Cardiac septum (tissue), 1 donor: ENCODE data around the gene MYOCD. TPM values are rescaled to one million over a fixed set of nuclear protein-coding genes. Genes with fewer than 3 reads are reported as not detected.

Experiments used
- DNase-seq: peaks from one replicate; pipeline ENCODE4 v3.0.0-alpha.2; 2020; ENCODE audit warnings: low spot score
- intact Hi-C: fragments of 100-400 bp; cut with DNase I; formaldehyde crosslinking; loops from one replicate; pipeline ENCODE4 v1.14.0; 2022
- total RNA-seq: library from RNA; stranded (reverse); fragmentation: NEBNext Ultra II Directional; extraction: Animal tissue kit (Norgen Biotek cat#: 25700); gene quantifications from one replicate; pipeline ENCODE4 v1.2.1, GENCODE V29; 2021
- donor health status: DM: no; HTN: no; CAD: no.

The MYOCD gene
- total RNA-seq, 1 donor from 2014 or later: 82.1 TPM

GRCh38 chr17:12800855-12801365 lies 135.2 kb downstream of the MYOCD start:
- intact Hi-C loops: no loop called here
- no peak for DNase-seq

- intact Hi-C loops: no loop called here
- no peak for DNase-seq
Observed at GRCh38 chr17:12806630-12807029, 140.9 kb downstream of the MYOCD start.

GRCh38 chr17:12808723-12809122 lies 143.0 kb downstream of the MYOCD start:
- intact Hi-C loops: no loop called here
- DNase-seq: no peak

GRCh38 chr17:12812877-12813276 lies 147.2 kb downstream of the MYOCD start:
- DNase-seq: no peak
- intact Hi-C loops: no loop called here

DNA sequence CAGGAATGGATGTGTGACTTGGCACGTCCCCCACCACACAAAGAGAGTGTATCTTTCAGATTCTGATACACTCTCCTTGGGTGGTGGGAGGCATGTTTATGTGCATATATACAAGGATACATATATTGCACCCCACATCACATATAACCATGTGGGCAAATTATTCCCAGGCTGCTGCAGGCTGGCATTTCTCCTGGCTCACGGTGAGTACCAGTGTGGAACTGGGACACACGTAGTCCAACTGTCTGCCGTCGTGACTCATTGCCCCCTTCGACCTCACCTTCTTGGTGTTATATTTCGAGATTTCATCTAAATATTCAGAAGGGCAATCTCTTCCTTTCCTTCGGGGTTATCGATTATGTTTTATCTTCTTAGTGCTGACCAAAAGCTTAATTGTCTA lies 148.0 kb downstream of the MYOCD start:
- no peak for DNase-seq
- intact Hi-C loops: no loop called here

GRCh38 chr17:12814718-12815117 lies 149.0 kb downstream of the MYOCD start:
- intact Hi-C loops: no loop called here
- no peak for DNase-seq

- no peak for DNase-seq
- intact Hi-C loops: no loop called here
Observed at GRCh38 chr17:12815642-12816141, 150.0 kb downstream of the MYOCD start.

Other genes with a start within 250 kb of the MYOCD start
- gene ARHGAP44, start 123.6 kb downstream of the MYOCD start, total RNA-seq: 8.3 TPM